ENCODE results near the gene ITPR3.
"Not testable (repeated sequence)": the region's sequence is repeated elsewhere in the genome, so short reads cannot be mapped to it uniquely, and the experiment has no call there.

ITPR3 gene

DNA sequence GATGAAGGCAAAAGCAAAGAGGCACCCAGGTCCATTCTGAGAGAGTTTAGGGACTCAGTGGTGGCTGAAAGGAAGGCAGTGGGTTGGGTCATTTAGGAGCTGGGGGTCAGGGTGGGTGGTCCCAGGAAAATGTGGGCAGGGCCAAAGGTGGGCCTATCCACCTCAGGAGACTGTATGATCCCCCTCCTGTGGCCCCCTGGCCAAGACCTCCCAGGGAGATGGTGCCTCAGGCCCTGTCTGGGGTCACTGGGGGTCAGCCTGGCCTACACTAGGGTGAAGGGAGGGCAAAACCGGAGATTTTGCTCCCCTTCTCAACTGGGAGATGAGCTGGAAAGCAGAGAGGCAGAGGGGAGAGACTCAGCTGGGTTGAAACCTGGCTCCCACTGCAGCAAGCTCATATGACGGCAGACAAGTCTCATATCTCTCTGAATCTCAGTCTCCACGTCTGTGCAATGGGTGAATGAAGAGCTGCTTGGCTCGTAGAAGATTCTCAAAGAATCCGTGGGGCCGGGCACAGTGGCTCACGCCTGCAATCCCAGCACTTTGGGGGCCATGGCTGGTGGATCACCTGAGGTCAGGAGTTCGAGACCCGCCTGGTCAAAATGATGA is 29.6 kb upstream of the ITPR3 start:
- no peak for DNase-seq (ENCODE audit: low read depth in 2 of 2)

DNA sequence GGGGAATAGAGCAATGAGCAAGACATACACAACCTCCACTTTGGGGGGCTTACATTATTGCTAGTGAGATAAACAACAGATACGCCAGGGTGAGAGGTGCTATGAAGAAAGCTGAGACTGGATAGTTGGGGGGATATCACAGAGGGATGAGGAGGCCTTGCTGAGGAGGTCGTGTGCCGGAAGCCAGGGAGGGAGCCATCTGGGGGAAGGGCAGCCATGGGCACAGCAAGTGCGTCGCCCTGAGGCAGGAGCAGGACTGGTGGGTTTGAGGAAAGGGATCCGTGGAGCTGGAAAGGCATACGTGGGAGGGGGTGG is 28.9 kb upstream of the ITPR3 start:
- no peak for DNase-seq (ENCODE audit: low read depth in 2 of 2)

GRCh38 chr6:33592595-33593413 is 28.3 kb upstream of the ITPR3 start:
- no peak for DNase-seq (ENCODE audit: low read depth in 2 of 2)

DNA sequence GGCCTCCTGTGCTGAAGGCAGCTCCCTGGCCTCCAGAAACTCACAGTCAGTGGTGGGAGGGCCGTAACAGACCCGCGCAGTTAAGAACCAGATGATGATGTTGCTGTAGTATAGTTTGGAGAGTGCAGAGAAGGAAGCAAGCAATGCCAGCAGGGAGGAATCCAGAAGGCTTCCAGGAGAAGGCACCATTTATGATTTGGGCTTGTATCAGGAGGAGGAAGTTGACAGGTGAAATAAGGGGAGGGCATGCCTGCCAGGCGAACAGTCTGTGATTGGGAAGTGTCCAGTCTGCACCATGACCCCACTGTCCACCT is 27.8 kb upstream of the ITPR3 start:
- DNase-seq (ENCODE audit: low read depth in 2 of 2): no peak

DNA sequence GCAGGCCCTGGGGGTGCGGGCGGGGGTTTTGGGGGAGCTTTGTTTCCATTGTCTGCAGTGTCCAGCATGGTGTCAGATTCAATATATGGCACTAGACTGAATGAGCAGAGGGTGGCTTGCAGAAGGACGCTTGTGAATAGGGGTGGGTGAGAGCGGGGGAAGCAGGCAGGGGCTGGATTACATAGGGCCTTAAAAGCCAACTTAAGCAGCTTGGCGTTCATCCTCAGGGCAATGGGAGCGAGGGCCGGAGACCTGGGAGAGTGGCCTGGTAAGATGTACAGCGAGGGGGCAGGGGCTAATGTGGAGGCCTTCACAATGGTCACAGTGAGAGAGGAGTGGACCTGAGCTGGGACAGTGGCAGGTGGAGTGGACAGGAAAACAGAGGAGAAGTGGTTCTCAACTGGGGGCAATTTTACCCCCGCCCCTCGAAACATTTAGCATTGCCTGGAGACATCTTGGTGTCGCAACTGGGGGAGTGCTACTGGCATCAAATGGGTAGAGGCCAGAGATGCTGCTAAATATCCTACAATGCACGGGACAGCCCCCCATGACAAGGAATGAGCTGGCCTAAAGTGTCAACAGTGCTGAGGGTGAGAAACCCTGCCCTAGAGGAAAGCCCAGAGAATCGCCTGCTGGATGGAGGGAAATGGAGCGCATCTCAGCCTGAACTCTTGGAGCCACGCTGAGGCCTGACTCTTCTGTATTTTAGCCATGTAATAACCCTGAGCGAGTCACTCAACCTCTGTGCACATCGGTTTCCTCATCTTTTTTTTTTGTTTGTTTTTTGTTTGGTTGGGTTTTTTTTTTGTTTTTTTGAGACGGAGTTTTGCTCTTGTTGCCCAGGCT is 25.9 kb upstream of the ITPR3 start:
- DNase-seq (ENCODE audit: low read depth in 2 of 2): no peak

- not testable (repeated sequence) for DNase-seq (ENCODE audit: low read depth in 2 of 2)
These were observed 24.2 kb upstream of the ITPR3 start for GRCh38 chr6:33596894-33597293.

DNA sequence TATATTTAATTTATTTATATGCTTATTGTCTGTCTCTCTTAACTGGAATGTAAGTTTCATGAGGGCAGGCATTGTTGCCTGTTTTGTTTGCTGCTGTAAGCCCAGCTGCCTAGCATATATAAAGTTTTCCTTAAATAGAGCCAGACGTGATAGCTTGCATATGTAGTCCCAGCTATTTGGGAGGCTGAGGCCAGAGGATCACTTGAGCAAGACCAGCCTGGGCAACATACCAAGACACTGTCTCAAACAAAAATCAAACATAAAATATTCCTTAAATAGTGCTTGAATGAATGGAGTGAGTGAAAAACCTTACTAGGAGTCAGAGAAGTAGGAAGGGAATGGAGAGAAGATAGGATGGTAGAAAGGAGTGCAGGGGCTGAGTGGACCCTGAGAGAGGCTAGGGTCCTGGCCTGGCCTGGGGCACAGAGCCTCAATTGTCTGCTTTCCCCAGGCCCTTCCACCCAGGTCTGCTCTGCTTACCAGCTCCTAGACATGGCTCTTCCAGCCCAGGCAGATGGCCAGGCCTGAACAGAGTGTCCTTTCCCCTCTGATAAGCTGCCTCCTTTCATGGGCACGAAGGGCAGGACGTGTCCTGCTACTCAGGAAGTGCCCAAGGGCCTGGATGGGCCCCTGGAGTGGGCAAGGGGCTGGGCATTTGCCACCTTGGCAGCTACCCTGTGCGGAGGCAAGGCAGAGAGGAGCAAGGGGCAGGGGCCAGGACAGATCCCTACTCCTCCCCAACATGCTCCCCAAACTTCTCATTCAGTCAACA is 23.4 kb upstream of the ITPR3 start:
- DNase-seq (ENCODE audit: low read depth in 2 of 2): no peak

GRCh38 chr6:33599413-33599938 is 21.6 kb upstream of the ITPR3 start:
- DNase-seq (ENCODE audit: low read depth in 2 of 2): no peak

- no peak for DNase-seq (ENCODE audit: low read depth in 2 of 2)
These were observed 20.4 kb upstream of the ITPR3 start for GRCh38 chr6:33600761-33601160.

- DNase-seq (ENCODE audit: low read depth in 2 of 2): no peak
These were observed 18.9 kb upstream of the ITPR3 start for GRCh38 chr6:33602180-33602579.

DNA sequence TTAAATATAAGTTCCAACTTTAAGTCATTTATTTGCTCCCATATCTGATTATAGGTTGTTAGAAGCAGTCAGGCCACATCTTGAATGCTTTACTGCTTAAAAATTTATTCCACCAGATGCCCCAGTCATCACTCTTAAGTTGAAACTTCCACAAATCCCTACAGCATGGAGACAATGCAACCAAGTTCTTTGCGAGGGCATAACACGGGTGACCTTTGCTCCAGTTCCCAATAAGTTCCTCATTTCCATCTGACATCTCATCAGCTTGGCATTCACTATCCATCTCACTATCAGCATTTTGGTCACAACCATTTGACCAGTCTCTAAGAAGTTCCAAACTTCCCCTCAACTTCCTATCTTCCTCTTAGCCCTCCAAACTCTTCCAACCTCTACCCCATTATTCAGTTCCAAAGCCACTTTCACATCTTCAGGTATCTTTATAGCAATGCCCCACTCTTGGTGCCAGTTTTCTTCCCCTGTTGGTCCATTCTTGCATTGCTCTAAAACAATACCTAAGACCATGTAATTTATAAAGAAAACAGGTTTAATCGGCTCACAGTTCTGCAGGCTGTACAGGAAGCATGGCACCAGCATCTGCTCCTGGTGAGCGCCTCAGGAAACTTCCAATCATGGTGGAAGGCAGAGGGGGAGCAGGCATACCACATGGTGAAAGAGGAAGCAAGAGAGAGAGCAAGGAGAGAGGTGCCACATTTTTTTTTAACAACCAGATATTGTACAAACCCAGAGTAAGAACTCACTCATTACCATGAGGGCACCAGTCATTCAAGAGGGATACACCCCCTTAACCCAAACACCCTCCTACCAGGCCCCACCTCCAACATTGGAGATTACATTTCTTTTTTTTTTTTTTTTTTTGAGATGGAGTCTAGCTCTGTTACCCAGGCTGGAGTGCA is 15.9 kb upstream of the ITPR3 start:
- no peak for DNase-seq (ENCODE audit: low read depth in 2 of 2)

DNA sequence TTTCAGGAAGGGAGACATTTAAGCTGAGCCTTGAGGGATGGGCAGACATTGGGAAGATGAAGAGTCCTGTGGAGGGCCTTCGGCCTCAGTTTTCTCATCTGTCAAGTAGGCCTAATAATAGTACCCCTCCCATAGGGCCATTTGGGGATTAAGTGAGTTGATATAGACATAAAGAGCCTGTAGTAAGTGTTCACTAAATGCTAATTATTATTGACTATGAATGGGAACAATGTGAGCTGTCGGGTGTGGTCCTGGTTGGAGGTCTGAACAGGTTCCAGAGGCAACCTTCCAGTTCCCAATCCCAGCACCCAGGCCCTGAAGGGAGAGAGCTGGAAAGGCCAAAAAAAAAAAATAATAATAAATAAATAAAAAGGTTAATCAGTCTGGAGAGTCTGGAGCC is 14.5 kb upstream of the ITPR3 start:
- no peak for DNase-seq (ENCODE audit: low read depth in 2 of 2)

DNA sequence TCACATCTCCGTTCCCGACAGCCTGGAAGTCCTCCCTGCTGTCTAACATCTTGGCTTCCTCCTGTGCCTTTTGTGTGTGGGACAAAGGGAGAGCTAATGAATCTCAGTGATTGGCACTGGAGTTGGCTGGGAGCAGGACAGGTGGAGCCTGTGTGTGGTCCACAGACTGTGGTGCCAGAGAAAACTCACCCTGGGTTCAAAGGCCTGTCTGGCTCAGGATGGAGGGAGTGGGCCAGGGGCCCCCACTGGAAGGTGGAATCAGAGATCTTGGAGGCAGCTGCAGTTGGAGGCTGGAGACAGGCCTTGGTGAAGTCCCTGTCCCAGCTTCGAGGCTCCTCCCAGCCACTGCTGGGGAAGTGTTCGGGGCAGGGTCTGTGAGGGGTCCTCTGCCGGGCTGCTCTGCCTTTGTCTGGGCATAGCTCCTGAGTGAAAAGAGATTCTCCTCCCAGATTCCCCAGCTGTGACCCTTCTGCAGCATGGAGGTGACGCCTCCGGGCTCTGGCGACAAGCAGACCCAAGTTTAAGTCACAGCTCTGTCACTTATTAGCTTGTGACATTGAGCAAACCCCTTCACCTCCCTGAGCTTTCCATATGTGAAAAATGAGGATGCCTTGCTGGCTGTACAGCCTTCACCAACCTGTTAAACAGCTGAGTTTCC is 13.9 kb upstream of the ITPR3 start:
- DNase-seq (ENCODE audit: low read depth in 2 of 2): no peak

DNA sequence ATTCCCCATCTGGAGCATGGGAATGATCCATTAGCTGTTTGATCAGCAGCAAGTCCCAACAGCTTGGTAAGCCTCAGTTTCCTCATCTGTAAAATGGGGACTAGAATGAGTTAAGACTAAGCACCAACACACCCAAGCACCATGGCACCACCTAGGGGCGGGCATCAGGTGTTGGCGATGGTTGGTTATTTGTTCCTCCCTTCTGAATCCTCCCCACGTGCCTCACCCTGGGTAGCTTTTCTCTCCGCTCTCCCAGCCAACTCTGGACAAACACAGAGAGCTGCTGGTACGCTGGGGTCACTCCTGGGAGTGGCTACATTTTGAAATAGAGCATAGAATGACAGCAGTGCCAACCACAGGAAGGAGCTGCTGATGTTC is 13.3 kb upstream of the ITPR3 start:
- DNase-seq (ENCODE audit: low read depth in 2 of 2): no peak

DNA sequence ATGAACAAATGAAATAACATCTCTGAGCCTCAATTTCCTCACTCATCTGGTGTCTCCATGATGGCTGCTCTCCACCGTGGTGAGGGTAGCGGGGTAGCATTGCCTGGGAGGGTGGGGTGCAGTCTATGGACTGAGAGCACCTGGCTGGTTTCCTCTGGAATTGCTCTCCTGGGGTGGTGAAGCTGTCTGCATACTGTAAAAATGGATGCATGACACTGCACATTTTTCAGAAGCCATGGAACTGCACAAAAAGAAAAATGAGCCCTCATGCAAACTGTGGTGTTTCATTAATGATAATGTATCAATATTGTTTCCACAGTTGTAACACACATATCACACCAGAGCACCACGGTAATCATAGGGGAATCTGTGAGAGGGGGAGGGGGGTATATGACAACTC is 12.1 kb upstream of the ITPR3 start:
- no peak for DNase-seq (ENCODE audit: low read depth in 2 of 2)

DNA sequence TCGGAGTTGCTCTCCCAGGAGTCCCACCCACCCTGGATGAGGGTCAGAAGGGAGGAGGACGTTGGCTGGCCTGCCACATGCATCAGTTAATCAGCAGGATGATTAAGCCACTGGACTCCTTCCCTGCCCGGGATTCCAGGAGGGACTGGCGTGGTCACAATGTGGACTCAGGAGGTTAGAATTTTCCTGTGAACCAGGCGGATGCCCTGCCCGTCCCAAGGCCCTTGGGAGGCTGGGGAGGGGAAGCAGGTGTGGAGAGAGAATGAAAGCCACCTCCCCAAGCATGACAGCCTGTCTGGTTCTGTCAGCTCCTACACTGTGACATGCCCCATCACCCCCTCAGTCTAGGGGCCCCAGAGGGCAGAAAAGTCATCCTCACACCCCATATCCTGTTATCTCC is 11.6 kb upstream of the ITPR3 start:
- no peak for DNase-seq (ENCODE audit: low read depth in 2 of 2)

- no peak for DNase-seq (ENCODE audit: low read depth in 2 of 2)
These were observed 11.1 kb upstream of the ITPR3 start for GRCh38 chr6:33610067-33610466.

GRCh38 chr6:33610779-33611732 is 10.1 kb upstream of the ITPR3 start:
- DNase-seq (ENCODE audit: low read depth in 2 of 2): no peak

DNA sequence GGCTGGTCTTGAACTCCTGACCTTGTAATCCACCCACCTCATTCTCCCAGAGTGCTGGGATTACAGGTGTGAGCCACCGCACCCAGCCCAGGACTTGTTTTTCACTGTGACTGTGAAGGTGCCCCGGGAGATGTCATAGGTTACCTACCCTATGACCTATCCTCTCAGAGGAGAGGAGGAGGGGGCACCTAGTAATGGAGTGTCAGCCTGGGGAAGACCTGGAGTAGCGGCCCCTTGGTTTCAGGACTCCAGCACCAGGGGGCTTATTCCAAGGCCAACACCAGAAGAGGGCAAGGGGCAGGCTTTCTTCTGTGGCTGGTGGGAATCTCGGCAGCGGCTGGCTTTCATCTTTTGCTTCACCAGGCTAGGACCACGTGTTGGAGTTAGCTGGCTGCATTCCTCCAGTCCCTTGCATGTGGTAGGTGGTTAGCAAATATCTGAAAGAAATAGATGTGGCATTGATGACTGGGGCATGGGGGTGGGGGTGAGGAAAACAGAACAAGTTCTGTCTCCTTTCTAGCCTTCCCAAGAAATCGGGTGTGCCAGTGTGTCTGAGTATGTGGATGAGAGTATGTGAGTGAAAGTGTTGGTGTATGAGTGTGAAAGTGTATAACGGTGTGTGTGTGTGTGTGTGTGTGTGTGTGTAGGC is 7.9 kb upstream of the ITPR3 start:
- no peak for DNase-seq (ENCODE audit: low read depth in 2 of 2)
